CD14-positive monocyte (primary cell): ENCODE data around the gene PNLDC1. TPM values are rescaled to one million over a fixed set of nuclear protein-coding genes. Genes with fewer than 3 reads are reported as not detected.

ENCODE experiments used
- DNase-seq, 3 donors: peaks; one replicate each; pipeline ENCODE4 v3.0.0-alpha.2; 2011 to 2022
- H2AFZ ChIP-seq: 2 replicates; pipeline ENCODE4 v1.6.0; 2012; ENCODE audit warnings: mild to moderate bottlenecking, low read depth, low read length, inconsistent platforms; ENCODE audit not compliant: insufficient read depth, poor library complexity, severe bottlenecking
- H3K27ac ChIP-seq, 2 donors: 1 replicate in 1 of 2; 2 replicates in 1 of 2; pipeline ENCODE4 v1.5.1; 2012 to 2013; ENCODE audit warnings: low read length in 2 of 2, control low read depth in 1 of 2, inconsistent platforms in 1 of 2, low read depth in 1 of 2, mild to moderate bottlenecking in 1 of 2
- H3K27me3 ChIP-seq, 2 donors: one replicate each; pipeline versions ENCODE4 v1.6.0 to v1.6.1; 2011 to 2013; ENCODE audit warnings: low read length in 2 of 2; ENCODE audit not compliant: control insufficient read depth in 2 of 2, insufficient read depth in 2 of 2
- H3K36me3 ChIP-seq, 2 donors: replicated peaks in 1 of 2; 1 replicate in 1 of 2; 2 replicates in 1 of 2; pipeline versions ENCODE4 v1.5.1 to v1.6.1; 2012 to 2013; ENCODE audit warnings: low read length in 2 of 2, control low read depth in 1 of 2, inconsistent platforms in 1 of 2, mild to moderate bottlenecking in 1 of 2; ENCODE audit not compliant: insufficient read depth in 2 of 2, control insufficient read depth in 1 of 2
- H3K4me1 ChIP-seq, 2 donors: 1 replicate in 1 of 2; 2 replicates in 1 of 2; pipeline versions ENCODE4 v1.5.1 to v1.6.1; 2012 to 2013; ENCODE audit warnings: low read length in 2 of 2, control low read depth in 1 of 2, inconsistent platforms in 1 of 2, mild to moderate bottlenecking in 1 of 2, moderate library complexity in 1 of 2; ENCODE audit not compliant: insufficient read depth in 2 of 2, control insufficient read depth in 1 of 2
- H3K4me2 ChIP-seq: replicated peaks from 2 replicates; pipeline ENCODE3; 2012; ENCODE audit warnings: low read length, moderate library complexity, mild to moderate bottlenecking; ENCODE audit not compliant: poor library complexity, severe bottlenecking; ENCODE audit errors: extremely low read depth
- H3K4me3 ChIP-seq, 3 experiments: fragments of 200-600 bp in 1 of 3; sonication (generic) in 1 of 3; replicated peaks in 1 of 3; 1 replicate in 2 of 3; 2 replicates in 1 of 3; pipeline ENCODE4 v1.5.1; 2011 to 2013; ENCODE audit warnings: low read length in 3 of 3, mild to moderate bottlenecking in 3 of 3, control low read depth in 2 of 3, low read depth in 2 of 3, inconsistent platforms in 1 of 3, moderate library complexity in 1 of 3
- H3K79me2 ChIP-seq: 2 replicates; pipeline ENCODE4 v1.6.0; 2012; ENCODE audit warnings: mild to moderate bottlenecking, control low read depth, inconsistent platforms, low read length, moderate library complexity; ENCODE audit not compliant: insufficient read depth
- H3K9ac ChIP-seq: 2 replicates; pipeline ENCODE4 v1.6.0; 2017; ENCODE audit warnings: low read length, mild to moderate bottlenecking; ENCODE audit not compliant: insufficient read depth, poor library complexity, severe bottlenecking
- H3K9me3 ChIP-seq, 2 donors: replicated peaks in 1 of 2; 1 replicate in 1 of 2; 2 replicates in 1 of 2; pipeline versions ENCODE4 v1.5.1 to v1.6.1; 2012 to 2013; ENCODE audit warnings: low read length in 2 of 2, control low read depth in 1 of 2; ENCODE audit not compliant: control insufficient read depth in 1 of 2, insufficient read depth in 1 of 2
- H4K20me1 ChIP-seq: 2 replicates; pipeline ENCODE4 v1.6.0; 2012; ENCODE audit warnings: mild to moderate bottlenecking, low read length, control low read depth, moderate library complexity; ENCODE audit not compliant: insufficient read depth
- H3K27ac Mint-ChIP-seq, 7 donors: one replicate each; pipeline ENCODE4 v1.8.0; 2020; ENCODE audit warnings: mild to moderate bottlenecking in 7 of 7, mixed read lengths in 7 of 7, moderate library complexity in 6 of 7, inconsistent platforms in 2 of 7
- H3K27me3 Mint-ChIP-seq, 3 donors: one replicate each; pipeline ENCODE4 v1.8.0; 2021 to 2022; ENCODE audit warnings: low read depth in 3 of 3, mild to moderate bottlenecking in 3 of 3, mixed read lengths in 3 of 3, moderate library complexity in 3 of 3, inconsistent platforms in 1 of 3
- H3K36me3 Mint-ChIP-seq, 2 donors: one replicate each; pipeline ENCODE4 v1.8.0; 2020; ENCODE audit warnings: mixed read lengths in 2 of 2, inconsistent platforms in 1 of 2, mild to moderate bottlenecking in 1 of 2
- H3K4me1 Mint-ChIP-seq: one replicate; pipeline ENCODE4 v1.8.0; 2020; ENCODE audit warnings: mild to moderate bottlenecking, mixed read lengths
- H3K4me3 Mint-ChIP-seq, 2 donors: one replicate each; pipeline ENCODE4 v1.8.0; 2020; ENCODE audit warnings: mild to moderate bottlenecking in 2 of 2, mixed read lengths in 2 of 2, moderate library complexity in 1 of 2
- H3K9me3 Mint-ChIP-seq, 7 donors: one replicate each; pipeline ENCODE4 v1.8.0; 2020 to 2022; ENCODE audit warnings: mixed read lengths in 7 of 7, mild to moderate bottlenecking in 6 of 7, moderate library complexity in 6 of 7, inconsistent platforms in 2 of 7
- WGBS: methylation state at CpG from one replicate; pipeline ENCODE4 v1.1.5; 2013; ENCODE audit warnings: missing lambda C conversion rate; ENCODE audit not compliant: insufficient coverage; 5-methylcytosine and 5-hydroxymethylcytosine counted together
- intact Hi-C, 2 donors: fragments of 100-400 bp; cut with micrococcal nuclease; formaldehyde crosslinking; loops; one replicate each; pipeline versions ENCODE4 v1.15.0 to v1.15.1; 2023
- polyA plus RNA-seq, 3 donors: library from polyadenylated mRNA; depleted of rRNA in 1 of 3; unstranded in 2 of 3; stranded (reverse) in 1 of 3; fragments of 300-500 nt in 2 of 3; fragments of >200 nt in 1 of 3; fragmentation: Illumina TruSeq in 2 of 3; gene quantifications; 1 replicate in 2 of 3; 2 replicates in 1 of 3; pipeline ENCODE4 v1.2.3, GENCODE V29; 2012 to 2021
- TF ChIP-seq, protein P1 (sequence below): fragments of 200-600 bp; IDR thresholded peaks from one replicate; pipeline ENCODE4 v1.8.0; 2022; ENCODE audit warnings: antibody characterized with exemption, mild to moderate bottlenecking

PNLDC1 gene
- polyA plus RNA-seq, 3 donors, result 0.56 TPM; not detected in 2

DNA sequence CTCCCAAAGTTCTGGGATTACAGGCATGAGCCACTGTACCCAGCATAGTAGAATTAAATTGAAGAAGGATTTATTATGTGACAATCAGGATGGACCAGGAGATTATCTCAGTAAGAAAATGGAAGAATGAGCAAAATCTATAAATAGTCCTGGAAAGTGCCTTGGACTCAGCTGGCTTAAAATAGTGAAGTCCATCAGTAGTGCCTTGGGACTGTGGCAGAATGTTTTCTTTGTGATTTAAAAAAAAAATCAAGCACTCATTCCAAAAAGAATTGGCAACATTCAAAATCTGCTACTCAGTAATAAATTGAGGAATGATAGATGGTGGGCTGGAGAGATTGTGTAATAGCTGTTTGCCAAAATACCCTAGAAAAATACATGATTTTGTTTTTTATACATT, 53.7 kb downstream of the PNLDC1 start:
- no peaks in the 10 kb centered on the region for H3K79me2 ChIP-seq
- Mint-ChIP-seq H3K27me3 (peaks cover 1 to 5% (median 4%) of the 10 kb centered on the region in 3 donors), H3K4me3 (no peak overlapping the region), H3K4me1 (peaks cover 15% of the 10 kb centered on the region), H3K36me3 (no peaks in the 10 kb centered on the region), H3K9me3 (peaks cover 7 to 14% (median 9%) of the 10 kb centered on the region in 7 donors), H3K27ac (no peak overlapping the region)
- no peak overlapping the region for H3K4me2 ChIP-seq
- H3K4me1 ChIP-seq, result peaks cover 5 to 6% of the 10 kb centered on the region in 2 donors
- H3K36me3 ChIP-seq, result no peaks in the 10 kb centered on the region
- TF ChIP-seq, protein P1, sequence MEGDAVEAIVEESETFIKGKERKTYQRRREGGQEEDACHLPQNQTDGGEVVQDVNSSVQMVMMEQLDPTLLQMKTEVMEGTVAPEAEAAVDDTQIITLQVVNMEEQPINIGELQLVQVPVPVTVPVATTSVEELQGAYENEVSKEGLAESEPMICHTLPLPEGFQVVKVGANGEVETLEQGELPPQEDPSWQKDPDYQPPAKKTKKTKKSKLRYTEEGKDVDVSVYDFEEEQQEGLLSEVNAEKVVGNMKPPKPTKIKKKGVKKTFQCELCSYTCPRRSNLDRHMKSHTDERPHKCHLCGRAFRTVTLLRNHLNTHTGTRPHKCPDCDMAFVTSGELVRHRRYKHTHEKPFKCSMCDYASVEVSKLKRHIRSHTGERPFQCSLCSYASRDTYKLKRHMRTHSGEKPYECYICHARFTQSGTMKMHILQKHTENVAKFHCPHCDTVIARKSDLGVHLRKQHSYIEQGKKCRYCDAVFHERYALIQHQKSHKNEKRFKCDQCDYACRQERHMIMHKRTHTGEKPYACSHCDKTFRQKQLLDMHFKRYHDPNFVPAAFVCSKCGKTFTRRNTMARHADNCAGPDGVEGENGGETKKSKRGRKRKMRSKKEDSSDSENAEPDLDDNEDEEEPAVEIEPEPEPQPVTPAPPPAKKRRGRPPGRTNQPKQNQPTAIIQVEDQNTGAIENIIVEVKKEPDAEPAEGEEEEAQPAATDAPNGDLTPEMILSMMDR, result no peak
- H3K9me3 ChIP-seq, result peaks cover 0 to 7% of the 10 kb centered on the region in 2 donors
- no peaks in the 10 kb centered on the region for H4K20me1 ChIP-seq
- no peak overlapping the region for H3K27ac ChIP-seq
- intact Hi-C loops, result no loop called here
- H2AFZ ChIP-seq, result no peak overlapping the region
- H3K27me3 ChIP-seq, result no peaks in the 10 kb centered on the region
- no peak overlapping the region for H3K9ac ChIP-seq
- no peak overlapping the region for H3K4me3 ChIP-seq
- DNase-seq, result no peak

DNA sequence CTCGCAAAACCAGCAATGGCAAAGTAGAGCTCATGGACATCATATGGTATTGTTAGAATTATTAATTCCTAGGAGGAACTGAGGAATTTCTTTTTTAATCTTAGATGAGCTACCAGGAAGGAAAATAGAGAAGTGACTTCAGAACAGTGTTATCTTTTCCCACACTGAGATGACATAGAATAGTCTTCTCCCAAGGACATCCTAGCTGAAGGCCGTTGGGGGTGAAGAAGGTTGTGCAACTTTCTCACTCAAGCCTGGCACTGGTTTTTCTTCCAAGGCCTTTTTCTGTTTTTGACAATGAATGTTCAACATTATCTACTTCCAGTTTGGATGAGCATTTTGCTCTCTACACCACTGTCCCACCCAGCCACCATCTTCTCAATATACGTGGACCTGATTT, 54.9 kb downstream of the PNLDC1 start:
- Histone ChIP-seq H3K4me3 (no peak overlapping the region), H3K9me3 (no peaks in the 10 kb centered on the region), H2AFZ (no peak overlapping the region), H3K79me2 (no peaks in the 10 kb centered on the region), H3K9ac (no peak overlapping the region), H3K27me3 (no peaks in the 10 kb centered on the region), H3K4me2 (no peak overlapping the region), H4K20me1 (no peaks in the 10 kb centered on the region), H3K4me1 (peaks cover 5 to 6% of the 10 kb centered on the region in 2 donors), H3K27ac (no peak overlapping the region), H3K36me3 (no peaks in the 10 kb centered on the region)
- Mint-ChIP-seq H3K4me1 (peaks cover 15% of the 10 kb centered on the region), H3K4me3 (no peak overlapping the region), H3K27ac (peak overlapping the region in 1 of 7 donors; percentile 39), H3K9me3 (peaks cover 2 to 11% (median 5%) of the 10 kb centered on the region in 7 donors), H3K36me3 (no peaks in the 10 kb centered on the region), H3K27me3 (peaks cover 1 to 5% (median 4%) of the 10 kb centered on the region in 3 donors)
- intact Hi-C loops, result no loop called here
- TF ChIP-seq, protein P1, result no peak
- 100% methylated on average over 1 of the region's 3 CpGs for WGBS
- no peak for DNase-seq
